Measurements from ENCODE around the gene SLC4A8. TPM values are rescaled to one million over a fixed set of nuclear protein-coding genes. Genes with fewer than 3 reads are reported as not detected.

The SLC4A8 gene
- total and polyA plus RNA-seq, 2 donors (not counting 3 experiments of a cell fraction or from before 2014, with no cell fraction given) = 4.7 to 9.7 TPM

- no TSS peak for BruUV-seq (replicated peaks)
- no peaks in the 10 kb centered on the region for H3K4me1 ChIP-seq (ENCODE audit: control insufficient read depth, extremely low read depth, insufficient read depth, low read length)
- dilution Hi-C loops (cut with MboI; ENCODE audit: extremely low pct_ligation_motif_present, low sequenced_read_pairs) (no loop called here), intact Hi-C loops (cut with micrococcal nuclease) (no loop called here)
- H3K9me1 ChIP-seq (replicated peaks; ENCODE audit: control insufficient read depth, extremely low read depth, insufficient read depth, low read length) = no peaks in the 10 kb centered on the region
- CTCF ChIA-PET = interaction anchor here (1.3 kb wide), 1 partner anchor 13 kb away, joined by 6 read pairs; no protein-coding TSS in a partner anchor
- TF ChIP-seq GATA2 (IDR thresholded peaks at IDR 0.05; ENCODE audit: insufficient read depth, insufficient read length, low read depth, low read length) (no peak), JUN (IDR thresholded peaks at IDR 0.05; ENCODE audit: borderline replicate concordance, insufficient read depth, insufficient read length, low read depth) (no peak), MYC (IDR thresholded peaks at IDR 0.05; ENCODE audit: low read depth, low read length) (no peak), POLR2AphosphoS5 (IDR thresholded peaks at IDR 0.05; ENCODE audit: insufficient read depth, low read depth, low read length) (no peak), CTCF (IDR thresholded peaks at IDR 0.05; ENCODE audit: extremely low read depth in 1 of 2, insufficient read depth in 1 of 2, low read depth in 1 of 2, low read length in 2 of 2) (no peak), EZH2 (IDR thresholded peaks at IDR 0.05; ENCODE audit: borderline replicate concordance, low read depth, low read length, severe bottlenecking) (no peak), FOS (IDR thresholded peaks at IDR 0.05; ENCODE audit: borderline replicate concordance, insufficient read depth, low read length) (no peak), MAX (IDR thresholded peaks at IDR 0.05; ENCODE audit: insufficient read depth, insufficient read length) (no peak)
- no peaks in the 10 kb centered on the region for H3K36me3 ChIP-seq (ENCODE audit: control insufficient read depth in 2 of 2, extremely low read depth in 1 of 2, insufficient read depth in 2 of 2, low read length in 2 of 2)
- no peak overlapping the region for H2AFZ ChIP-seq (ENCODE audit: low read depth, low read length)
- no peak overlapping the region for H3K9ac ChIP-seq (replicated peaks; ENCODE audit: extremely low read depth, insufficient read depth, low read length)
- DNase-seq (ENCODE audit: low read depth, low spot score) (no peak), FAIRE-seq (no peak)
- POLR2A ChIA-PET = no interaction called here
- H3K79me2 ChIP-seq (ENCODE audit: control insufficient read depth, insufficient read depth, low read length) = no peaks in the 10 kb centered on the region
- no peak overlapping the region for H3K27ac ChIP-seq (ENCODE audit: insufficient read depth, low read depth, low read length)
- H4K20me1 ChIP-seq (replicated peaks; ENCODE audit: control insufficient read depth, extremely low read depth, insufficient read depth, low read length) = no peaks in the 10 kb centered on the region
- H3K4me2 ChIP-seq (ENCODE audit: insufficient read depth, low read length) = no peak overlapping the region
- H3K9me3 ChIP-seq (replicated peaks; ENCODE audit: control insufficient read depth, insufficient read depth, low read length) = no peaks in the 10 kb centered on the region
- H3K27me3 ChIP-seq (ENCODE audit: control insufficient read depth in 2 of 2, insufficient read depth in 2 of 2, low read length in 2 of 2) = peaks cover 0 to 3% of the 10 kb centered on the region in 2 experiments
- H3K4me3 ChIP-seq (replicated peaks in 1 of 3; ENCODE audit: insufficient read depth in 1 of 3, low read depth in 1 of 3, low read length in 3 of 3) = no peak overlapping the region
Observed at GRCh38 chr12:51432921-51433320, 8.3 kb downstream of the SLC4A8 start.
